Nephron (organoid): ENCODE data around the gene BCS1L.

Source experiments
- H3K27ac Mint-ChIP-seq, 3 experiments: 2 replicates each; pipeline ENCODE4 v1.8.0; 2020; ENCODE audit warnings: mixed read lengths in 3 of 3, mild to moderate bottlenecking in 2 of 3, moderate library complexity in 1 of 3
- H3K27me3 Mint-ChIP-seq: 2 replicates; pipeline ENCODE4 v1.8.0; 2021; ENCODE audit warnings: low read depth, mild to moderate bottlenecking, moderate library complexity, mixed read lengths
- H3K36me3 Mint-ChIP-seq: 2 replicates; pipeline ENCODE4 v1.8.0; 2020; ENCODE audit warnings: low read depth, mixed read lengths
- H3K4me1 Mint-ChIP-seq: 2 replicates; pipeline ENCODE4 v1.8.0; 2020; ENCODE audit warnings: mixed read lengths
- H3K4me3 Mint-ChIP-seq, 3 experiments: 2 replicates each; pipeline ENCODE4 v1.8.0; 2020; ENCODE audit warnings: mild to moderate bottlenecking in 3 of 3, mixed read lengths in 3 of 3, moderate library complexity in 2 of 3
- H3K9me3 Mint-ChIP-seq: 2 replicates; pipeline ENCODE4 v1.8.0; 2020; ENCODE audit warnings: mixed read lengths
- CTCF ChIP-seq, 3 experiments: fragments of 200-600 bp; sonication (generic); IDR thresholded peaks; one replicate each; pipeline ENCODE4 v1.5.0; 2021; ENCODE audit warnings: antibody characterized with exemption in 3 of 3; ENCODE audit not compliant: unreplicated experiment in 3 of 3

Gene BCS1L

GRCh38 chr2:218662827-218663226 is 3.3 kb downstream of the BCS1L start:
- H3K4me3 Mint-ChIP-seq, result peak overlapping the region in 2 of 3 experiments; percentile 26 to 44
- H3K27ac Mint-ChIP-seq, result no peak overlapping the region
- H3K36me3 Mint-ChIP-seq, result peaks cover 43% of the 10 kb centered on the region
- TF ChIP-seq CTCF (IDR thresholded peaks at IDR 0.05; ENCODE audit: unreplicated experiment in 3 of 3), result no peak
- H3K27me3 Mint-ChIP-seq, result no peaks in the 10 kb centered on the region
- H3K4me1 Mint-ChIP-seq, result peaks cover 20% of the 10 kb centered on the region
- no peaks in the 10 kb centered on the region for H3K9me3 Mint-ChIP-seq

GRCh38 chr2:218663901-218664300 is 4.4 kb downstream of the BCS1L start:
- TF ChIP-seq CTCF (IDR thresholded peaks at IDR 0.05; ENCODE audit: unreplicated experiment in 3 of 3), result no peak
- no peaks in the 10 kb centered on the region for H3K9me3 Mint-ChIP-seq
- H3K36me3 Mint-ChIP-seq, result peaks cover 52% of the 10 kb centered on the region
- H3K4me3 Mint-ChIP-seq, result no peak overlapping the region
- no peak overlapping the region for H3K27ac Mint-ChIP-seq
- peaks cover 12% of the 10 kb centered on the region for H3K4me1 Mint-ChIP-seq
- H3K27me3 Mint-ChIP-seq, result no peaks in the 10 kb centered on the region

GRCh38 chr2:218664653-218665052 is 5.2 kb downstream of the BCS1L start:
- peaks cover 8% of the 10 kb centered on the region for H3K4me1 Mint-ChIP-seq
- H3K36me3 Mint-ChIP-seq, result peaks cover 52% of the 10 kb centered on the region
- H3K27me3 Mint-ChIP-seq, result no peaks in the 10 kb centered on the region
- no peak for TF ChIP-seq CTCF (IDR thresholded peaks at IDR 0.05; ENCODE audit: unreplicated experiment in 3 of 3)
- H3K4me3 Mint-ChIP-seq, result no peak overlapping the region
- no peak overlapping the region for H3K27ac Mint-ChIP-seq
- no peaks in the 10 kb centered on the region for H3K9me3 Mint-ChIP-seq

- H3K9me3 Mint-ChIP-seq, result no peaks in the 10 kb centered on the region
- peaks cover 19% of the 10 kb centered on the region for H3K4me1 Mint-ChIP-seq
- H3K4me3 Mint-ChIP-seq, result peak overlapping the region; percentile 98 to 100 (median 98)
- H3K27me3 Mint-ChIP-seq, result no peaks in the 10 kb centered on the region
- H3K36me3 Mint-ChIP-seq, result peaks cover 40% of the 10 kb centered on the region
- TF ChIP-seq CTCF (IDR thresholded peaks at IDR 0.05; ENCODE audit: unreplicated experiment in 3 of 3), result no peak
- peak overlapping the region; percentile 98 to 100 (median 99) for H3K27ac Mint-ChIP-seq
Measured at GRCh38 chr2:218671097-218671653, 11.7 kb downstream of the BCS1L start.

GRCh38 chr2:218671654-218672566 is 12.4 kb downstream of the BCS1L start, which contains the start of the genes RNF25 and STK36:
TSS of gene RNF25 (minus strand) at chr2:218672002. CDS start at chr2:218671970, 32 bp downstream.
TSS of gene STK36 (plus strand) at chr2:218672086. CDS start at chr2:218672830, 744 bp downstream.
- peak within 1 kb of the TSS; percentile 98 to 100 (median 99) for H3K27ac Mint-ChIP-seq
- peak within 1 kb of the TSS; percentile 98 to 100 (median 98) for H3K4me3 Mint-ChIP-seq
- peaks cover 40% of the 10 kb centered on the region for H3K36me3 Mint-ChIP-seq
- H3K4me1 Mint-ChIP-seq, result peaks cover 19% of the 10 kb centered on the region
- no peaks in the 10 kb centered on the region for H3K9me3 Mint-ChIP-seq
- H3K27me3 Mint-ChIP-seq, result no peaks in the 10 kb centered on the region
- TF ChIP-seq CTCF (IDR thresholded peaks at IDR 0.05; ENCODE audit: unreplicated experiment in 3 of 3), result no peak
